Heart left ventricle (tissue), 13 donors: ENCODE results near the gene B4GALNT3.

Experiments used
- POLR2A ChIP-seq, 2 donors: fragments of 450-650 bp; IDR thresholded peaks; one replicate each; pipeline ENCODE4 v1.6.1; 2017; ENCODE audit warnings: antibody characterized with exemption in 2 of 2, mild to moderate bottlenecking in 2 of 2, moderate library complexity in 2 of 2
- TF ChIP-seq, protein P1 (sequence below), 12 donors: fragments of 200-600 bp; sonication (generic) in 4 of 12; IDR thresholded peaks; one replicate each; pipeline versions ENCODE4 v1.5.0 to v1.8.0; 2018 to 2022; ENCODE audit warnings: antibody characterized with exemption in 12 of 12, mild to moderate bottlenecking in 5 of 12
- donor health status: ischemic (EF 13 %, LVEDD 7.1; RV severe dilation, severe dysfunction).
- donor health status: DM: no; HTN: yes; CAD: no.
- donor health status: DM: no; HTN: no; CAD: no.
- donor health status: ischemic (EF 25% LVEDD 6.9; RV normal size, moderate dysfunction).
- donor health status: ischemic (EF 25% LVEDD 5.7; RV mildly dilated, moderate dysfunction).
- donor health status: ischemic (EF 35%, LVEDD 5.7; RV mildly dilated, moderate dysfunction).
- donor health status: nonischemic (EF 11% LVEDD 7.7; RV severe dilation, severe dysfunction).
- donor health status: DM: yes; HTN: yes; CAD: no.
- donor health status: PGD.
- donor health status: ischemic (EF 29% LVEDD 5.4; RV normal size, mild dysfunction).
- donor health status: nonischemic (EF 23%, LVEDD 6.1; RV moderate dilation, normal function).

- TF ChIP-seq, protein P1, sequence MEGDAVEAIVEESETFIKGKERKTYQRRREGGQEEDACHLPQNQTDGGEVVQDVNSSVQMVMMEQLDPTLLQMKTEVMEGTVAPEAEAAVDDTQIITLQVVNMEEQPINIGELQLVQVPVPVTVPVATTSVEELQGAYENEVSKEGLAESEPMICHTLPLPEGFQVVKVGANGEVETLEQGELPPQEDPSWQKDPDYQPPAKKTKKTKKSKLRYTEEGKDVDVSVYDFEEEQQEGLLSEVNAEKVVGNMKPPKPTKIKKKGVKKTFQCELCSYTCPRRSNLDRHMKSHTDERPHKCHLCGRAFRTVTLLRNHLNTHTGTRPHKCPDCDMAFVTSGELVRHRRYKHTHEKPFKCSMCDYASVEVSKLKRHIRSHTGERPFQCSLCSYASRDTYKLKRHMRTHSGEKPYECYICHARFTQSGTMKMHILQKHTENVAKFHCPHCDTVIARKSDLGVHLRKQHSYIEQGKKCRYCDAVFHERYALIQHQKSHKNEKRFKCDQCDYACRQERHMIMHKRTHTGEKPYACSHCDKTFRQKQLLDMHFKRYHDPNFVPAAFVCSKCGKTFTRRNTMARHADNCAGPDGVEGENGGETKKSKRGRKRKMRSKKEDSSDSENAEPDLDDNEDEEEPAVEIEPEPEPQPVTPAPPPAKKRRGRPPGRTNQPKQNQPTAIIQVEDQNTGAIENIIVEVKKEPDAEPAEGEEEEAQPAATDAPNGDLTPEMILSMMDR (IDR thresholded peaks at IDR 0.05) = no peak
- no peak for TF ChIP-seq POLR2A (IDR thresholded peaks at IDR 0.05)
These were observed 60.4 kb downstream of the B4GALNT3 start for GRCh38 chr12:520119-520518.
